DMS53 (cell line): ENCODE measurements around the gene AFAP1L1.
A peak's percentile ranks its signal among the peaks of the same experiment; 100 is the strongest.

Experiments
- DNase-seq: peaks from one replicate; lab custom pipeline; 2025; lab: John Stamatoyannopoulos, UW

The AFAP1L1 gene

DNA sequence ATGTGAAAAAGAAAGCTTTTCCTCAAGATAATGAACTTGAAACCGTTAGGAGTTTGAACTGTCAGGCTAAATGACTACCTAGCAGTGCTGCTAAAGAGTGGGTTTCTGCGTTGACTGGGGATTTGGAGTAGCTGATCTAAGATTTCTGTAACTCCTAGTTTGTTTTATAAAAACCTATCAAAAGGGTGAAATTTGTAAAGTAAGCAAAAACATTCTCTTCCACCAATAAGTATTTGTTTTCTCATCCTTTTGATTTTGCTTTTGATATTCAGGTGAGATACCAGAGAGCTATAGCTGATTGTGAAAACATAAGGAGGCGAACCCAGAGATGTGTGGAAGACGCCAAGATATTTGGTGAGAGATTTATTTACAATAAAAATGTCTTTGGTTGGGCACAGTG is 77.7 kb downstream of the AFAP1L1 start:
- DNase-seq, result no peak

DNA sequence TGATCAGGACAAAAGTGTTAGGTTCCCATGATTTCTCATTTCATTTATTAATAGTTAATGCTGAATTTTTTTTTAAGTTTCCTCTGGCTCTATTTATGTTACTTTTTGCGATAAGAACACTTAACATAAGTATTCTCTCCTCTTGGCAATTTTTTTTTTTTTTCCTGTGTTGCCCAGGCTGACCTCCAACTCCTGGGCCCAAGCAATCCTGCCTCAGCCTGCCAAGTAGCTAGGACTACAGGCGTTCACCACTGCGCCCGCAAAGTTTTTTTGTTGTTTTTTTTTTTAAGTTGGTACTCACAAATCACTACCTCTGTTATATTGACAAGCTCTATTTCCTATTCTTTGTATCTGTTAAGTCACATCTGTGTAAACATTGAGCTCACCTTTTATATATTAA is 80.5 kb downstream of the AFAP1L1 start:
- no peak for DNase-seq

- no peak for DNase-seq
These were observed 82.3 kb downstream of the AFAP1L1 start for GRCh38 chr5:149353911-149354310.

DNA sequence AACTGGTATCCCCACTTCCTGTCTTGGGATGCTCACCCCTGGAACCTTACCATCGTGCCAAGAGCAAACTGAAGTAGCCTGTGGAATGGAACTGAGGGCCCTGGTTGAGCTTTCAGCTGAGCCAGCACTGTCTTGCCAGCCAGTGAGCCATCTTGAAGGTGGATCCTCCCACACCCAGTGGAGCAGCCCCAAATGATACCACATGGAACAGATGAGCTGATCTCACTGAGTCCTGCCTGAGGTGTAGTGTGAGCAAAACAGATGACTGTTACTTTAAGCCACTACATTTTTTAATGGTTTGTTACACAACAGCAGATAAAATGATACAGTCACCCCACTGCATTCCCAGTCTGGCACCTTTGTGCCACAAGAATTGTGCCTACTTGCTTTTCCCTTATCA is 84.0 kb downstream of the AFAP1L1 start:
- no peak for DNase-seq

- no peak for DNase-seq
These were observed 84.7 kb downstream of the AFAP1L1 start for GRCh38 chr5:149356391-149356790.

DNA sequence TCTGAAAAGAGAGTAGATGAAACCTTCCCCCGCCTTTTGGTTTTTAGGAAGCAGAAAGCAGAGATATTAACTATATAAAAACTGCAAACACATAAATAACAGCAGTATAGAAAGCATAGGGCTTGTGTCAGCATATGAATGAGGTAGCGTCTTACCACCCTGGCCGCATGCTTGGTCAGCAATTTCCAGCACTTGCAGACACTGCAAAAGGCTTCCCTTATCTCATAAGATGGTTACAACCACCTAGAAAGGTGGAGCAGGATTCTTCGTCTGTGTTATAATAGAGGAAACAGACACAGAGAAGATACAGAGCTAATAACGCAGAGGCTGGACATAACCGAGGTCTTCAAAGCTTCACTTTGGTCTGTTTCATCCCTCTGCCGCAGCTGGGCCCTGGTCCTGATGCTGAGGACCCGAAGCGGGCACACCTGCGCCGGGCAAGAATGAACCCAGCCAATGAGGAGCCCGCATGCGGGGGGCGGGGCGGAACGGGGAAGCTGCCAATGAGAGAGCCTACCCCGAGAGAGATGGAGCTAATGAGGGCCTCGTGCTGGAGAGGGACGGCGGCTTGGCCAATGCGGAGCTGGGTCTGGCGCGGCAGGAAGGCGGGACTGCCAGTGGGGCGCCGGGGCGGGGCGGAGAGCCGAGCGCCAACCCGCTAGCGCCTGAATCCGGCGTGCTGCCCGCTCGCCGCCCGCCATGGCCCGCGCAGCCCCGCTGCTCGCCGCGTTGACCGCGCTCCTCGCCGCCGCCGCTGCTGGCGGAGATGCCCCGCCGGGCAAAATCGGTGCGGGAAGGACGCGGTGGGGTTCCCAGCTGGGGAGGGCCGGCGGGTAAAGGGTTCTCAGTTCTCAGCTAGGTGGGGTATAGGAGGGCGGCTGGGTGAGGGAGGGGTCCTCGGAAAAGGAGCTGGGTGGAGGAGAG is 86.0 kb downstream of the AFAP1L1 start, which contains the start of gene PCYOX1L:
Gene PCYOX1L (plus strand): TSS at position 677 of the 924 bp plus-strand sequence. CDS start 23 bp downstream, at position 700.
- DNase-seq, result peak; percentile 99

GRCh38 chr5:149358294-149358651 is 86.6 kb downstream of the AFAP1L1 start:
- peak; percentile 60 for DNase-seq

GRCh38 chr5:149358868-149359495 is 87.3 kb downstream of the AFAP1L1 start:
- no peak for DNase-seq

DNA sequence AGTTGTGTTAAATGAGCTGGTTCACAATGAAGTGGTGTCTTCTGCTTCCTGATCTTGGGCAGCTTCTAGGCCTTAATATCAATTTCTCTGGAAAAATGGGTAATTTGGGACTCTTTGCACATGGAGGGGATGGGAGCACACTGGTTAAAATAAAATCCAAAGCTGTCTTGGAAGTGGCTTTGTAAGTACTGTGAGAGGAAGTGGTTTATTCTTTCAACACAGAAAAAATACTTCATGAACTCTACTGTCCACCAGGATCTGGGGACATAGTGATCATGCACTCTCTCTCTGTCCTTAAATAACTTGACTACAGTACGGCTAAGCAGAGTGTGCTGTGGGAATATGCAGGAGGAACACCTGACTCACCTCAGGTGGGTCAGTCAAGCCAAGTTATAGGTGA is 88.6 kb downstream of the AFAP1L1 start:
- DNase-seq, result no peak

- DNase-seq, result no peak
These were observed 90.9 kb downstream of the AFAP1L1 start for GRCh38 chr5:149362541-149362940.

DNA sequence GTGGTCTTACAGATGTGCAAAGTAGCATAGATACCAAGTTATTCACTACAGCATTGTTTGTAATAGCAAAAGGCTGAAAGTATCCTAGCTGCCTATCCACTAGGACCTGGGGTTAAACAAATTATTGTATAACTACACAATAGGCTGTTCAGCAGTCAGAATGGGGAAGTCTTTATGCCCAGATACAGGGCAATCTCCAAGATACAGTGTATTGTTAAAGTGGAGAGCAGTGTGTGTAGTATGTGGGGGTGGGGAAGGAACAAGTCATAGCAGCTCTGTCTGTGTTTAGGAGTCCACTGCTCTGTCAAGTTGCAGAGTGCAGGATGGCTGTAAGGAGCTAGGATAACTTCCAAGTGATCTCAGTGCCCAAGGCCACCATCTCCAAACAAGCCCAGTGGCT is 91.7 kb downstream of the AFAP1L1 start:
- no peak for DNase-seq

DNA sequence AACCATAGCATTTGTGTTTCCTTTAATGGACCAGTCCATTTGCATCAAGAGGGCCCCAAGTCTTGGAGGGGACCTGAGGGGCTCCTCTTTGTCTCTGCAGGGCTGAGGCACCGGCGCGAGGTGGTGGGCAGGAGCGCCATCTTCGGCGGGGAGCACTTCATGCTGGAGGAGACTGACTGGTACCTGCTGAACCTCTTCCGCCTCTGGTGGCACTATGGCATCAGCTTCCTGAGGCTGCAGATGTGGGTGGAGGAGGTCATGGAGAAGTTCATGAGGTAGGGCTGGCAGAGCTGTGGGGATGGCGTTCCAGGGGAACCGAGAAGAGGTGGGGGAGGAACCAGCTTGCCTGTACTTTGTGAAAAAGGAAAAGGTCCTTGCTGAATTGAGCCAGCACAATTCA is 92.3 kb downstream of the AFAP1L1 start:
- no peak for DNase-seq

GRCh38 chr5:149364719-149365118 is 93.1 kb downstream of the AFAP1L1 start:
- DNase-seq, result no peak

GRCh38 chr5:149365418-149365817 is 93.8 kb downstream of the AFAP1L1 start:
- no peak for DNase-seq

DNA sequence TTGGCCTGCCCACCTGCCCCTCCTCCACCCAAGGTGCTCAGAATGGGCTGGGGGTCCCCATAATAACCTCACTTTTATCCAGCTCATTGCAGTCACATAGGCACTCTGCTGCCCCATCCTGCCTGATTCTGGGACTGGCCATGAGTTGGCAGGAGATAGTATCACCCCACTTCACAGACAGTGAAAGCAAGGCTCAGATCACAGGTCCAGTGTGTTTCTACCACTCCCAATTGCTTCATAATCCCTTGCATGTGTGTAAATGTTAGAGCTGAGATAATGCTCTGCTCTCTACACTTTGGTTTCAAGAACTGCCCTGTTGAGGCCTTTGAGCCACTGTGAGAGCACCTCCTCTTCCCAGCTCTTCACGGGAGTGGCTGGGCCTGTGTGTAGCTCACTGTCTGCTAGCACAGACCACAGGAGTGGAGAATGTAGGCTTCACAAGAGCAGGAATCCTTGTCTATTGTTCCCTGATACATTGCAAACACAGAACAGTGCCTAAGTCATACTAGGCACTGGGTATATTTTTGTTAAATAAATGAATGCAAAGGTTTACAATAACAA is 94.6 kb downstream of the AFAP1L1 start:
- no peak for DNase-seq

DNA sequence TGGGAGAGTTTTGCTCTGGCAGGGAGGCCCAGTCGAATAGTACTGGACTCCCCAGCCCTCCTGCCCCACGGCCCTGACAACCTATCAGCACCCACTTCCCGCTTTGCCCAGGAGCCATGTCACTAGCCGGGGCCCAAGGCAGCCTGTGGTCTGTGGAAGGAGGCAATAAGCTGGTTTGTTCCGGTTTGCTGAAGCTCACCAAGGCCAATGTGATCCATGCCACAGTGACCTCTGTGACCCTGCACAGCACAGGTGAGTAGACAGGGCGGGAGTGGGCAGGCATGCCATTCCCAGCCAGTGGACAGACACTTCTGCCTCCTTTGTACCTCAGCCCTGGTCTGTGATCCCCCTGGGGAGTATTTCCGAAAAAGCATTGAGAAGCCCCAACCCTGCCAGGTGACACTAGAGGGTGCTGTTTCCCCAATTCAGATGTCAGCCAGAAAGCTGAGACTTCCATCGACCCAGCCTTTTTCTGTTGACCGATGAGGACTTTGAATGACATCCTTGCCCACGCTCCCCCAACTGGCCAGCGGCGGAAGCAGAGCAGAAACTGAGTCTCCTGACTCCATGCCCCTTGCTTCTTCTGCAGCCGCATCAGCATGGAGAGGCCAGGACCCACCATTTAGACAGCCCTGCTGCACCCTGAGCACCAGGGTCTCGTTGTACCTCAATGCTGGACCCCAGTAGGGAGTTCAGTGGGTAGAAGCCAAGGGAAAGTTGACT is 95.8 kb downstream of the AFAP1L1 start:
- DNase-seq, result peak; percentile 91

DNA sequence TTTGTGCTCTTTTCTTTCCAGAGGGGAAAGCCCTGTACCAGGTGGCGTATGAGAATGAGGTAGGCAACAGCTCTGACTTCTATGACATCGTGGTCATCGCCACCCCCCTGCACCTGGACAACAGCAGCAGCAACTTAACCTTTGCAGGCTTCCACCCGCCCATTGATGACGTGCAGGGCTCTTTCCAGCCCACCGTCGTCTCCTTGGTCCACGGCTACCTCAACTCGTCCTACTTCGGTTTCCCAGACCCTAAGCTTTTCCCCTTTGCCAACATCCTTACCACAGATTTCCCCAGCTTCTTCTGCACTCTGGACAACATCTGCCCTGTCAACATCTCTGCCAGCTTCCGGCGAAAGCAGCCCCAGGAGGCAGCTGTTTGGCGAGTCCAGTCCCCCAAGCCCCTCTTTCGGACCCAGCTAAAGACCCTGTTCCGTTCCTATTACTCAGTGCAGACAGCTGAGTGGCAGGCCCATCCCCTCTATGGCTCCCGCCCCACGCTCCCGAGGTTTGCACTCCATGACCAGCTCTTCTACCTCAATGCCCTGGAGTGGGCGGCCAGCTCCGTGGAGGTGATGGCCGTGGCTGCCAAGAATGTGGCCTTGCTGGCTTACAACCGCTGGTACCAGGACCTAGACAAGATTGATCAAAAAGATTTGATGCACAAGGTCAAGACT is 96.5 kb downstream of the AFAP1L1 start:
- no peak for DNase-seq

DNA sequence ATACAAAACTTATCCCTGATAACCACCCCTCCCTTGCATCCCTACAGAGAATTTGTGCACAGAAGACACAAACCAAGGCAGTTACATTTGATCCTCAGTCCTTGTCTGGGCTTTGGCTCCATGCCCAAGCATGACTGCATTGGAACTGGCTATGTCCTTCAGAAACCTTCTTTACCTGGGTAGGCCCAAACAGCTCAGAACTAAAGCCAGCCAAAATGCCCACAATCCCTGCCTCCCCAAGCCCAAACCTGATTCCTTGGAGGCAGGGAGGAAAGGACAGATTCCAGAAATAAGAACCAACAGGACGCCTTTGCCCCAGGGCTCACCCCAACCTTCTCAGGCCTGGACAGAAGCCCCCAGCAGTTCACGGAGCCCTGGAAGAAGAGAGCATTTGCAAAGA is 99.2 kb downstream of the AFAP1L1 start:
- no peak for DNase-seq

GRCh38 chr5:149371296-149371962 is 99.8 kb downstream of the AFAP1L1 start:
- DNase-seq, result peak; percentile 85

GRCh38 chr5:149372076-149372795 is 100.6 kb downstream of the AFAP1L1 start:
- no peak for DNase-seq

GRCh38 chr5:149372932-149373331 is 101.3 kb downstream of the AFAP1L1 start:
- no peak for DNase-seq
